Spleen (tissue), 7 donors: ENCODE data around the gene FRG2.

Experiments
- CTCF ChIP-seq, 11 experiments: fragments of 200-600 bp in 7 of 11; fragments of 450-650 bp in 4 of 11; sonication (generic) in 4 of 11; IDR thresholded peaks in 8 of 11; conservative IDR thresholded peaks in 3 of 11; 1 replicate in 7 of 11; 2 replicates in 4 of 11; pipeline versions ENCODE4 v1.4.0 to v1.8.0; 2016 to 2021; ENCODE audit warnings: antibody characterized with exemption in 11 of 11, inconsistent platforms in 4 of 11, mild to moderate bottlenecking in 1 of 11
- POLR2A ChIP-seq, 3 donors: fragments of 450-650 bp; IDR thresholded peaks; one replicate each; pipeline ENCODE4 v1.5.1; 2017; ENCODE audit warnings: antibody characterized with exemption in 3 of 3, mild to moderate bottlenecking in 1 of 3
- POLR2AphosphoS5 ChIP-seq, 3 donors: sonication (generic); formaldehyde crosslinking; IDR thresholded peaks; one replicate each; pipeline ENCODE4 v1.5.1; 2017; ENCODE audit warnings: antibody characterized with exemption in 3 of 3
- donor health status: DM: no; HTN: no; CAD: no; lungs with moderate emphysema.
- donor health status: DM: no; HTN: no; CAD: no.
- donor health status: DM: no; HTN: no; CAD: no.

DNA sequence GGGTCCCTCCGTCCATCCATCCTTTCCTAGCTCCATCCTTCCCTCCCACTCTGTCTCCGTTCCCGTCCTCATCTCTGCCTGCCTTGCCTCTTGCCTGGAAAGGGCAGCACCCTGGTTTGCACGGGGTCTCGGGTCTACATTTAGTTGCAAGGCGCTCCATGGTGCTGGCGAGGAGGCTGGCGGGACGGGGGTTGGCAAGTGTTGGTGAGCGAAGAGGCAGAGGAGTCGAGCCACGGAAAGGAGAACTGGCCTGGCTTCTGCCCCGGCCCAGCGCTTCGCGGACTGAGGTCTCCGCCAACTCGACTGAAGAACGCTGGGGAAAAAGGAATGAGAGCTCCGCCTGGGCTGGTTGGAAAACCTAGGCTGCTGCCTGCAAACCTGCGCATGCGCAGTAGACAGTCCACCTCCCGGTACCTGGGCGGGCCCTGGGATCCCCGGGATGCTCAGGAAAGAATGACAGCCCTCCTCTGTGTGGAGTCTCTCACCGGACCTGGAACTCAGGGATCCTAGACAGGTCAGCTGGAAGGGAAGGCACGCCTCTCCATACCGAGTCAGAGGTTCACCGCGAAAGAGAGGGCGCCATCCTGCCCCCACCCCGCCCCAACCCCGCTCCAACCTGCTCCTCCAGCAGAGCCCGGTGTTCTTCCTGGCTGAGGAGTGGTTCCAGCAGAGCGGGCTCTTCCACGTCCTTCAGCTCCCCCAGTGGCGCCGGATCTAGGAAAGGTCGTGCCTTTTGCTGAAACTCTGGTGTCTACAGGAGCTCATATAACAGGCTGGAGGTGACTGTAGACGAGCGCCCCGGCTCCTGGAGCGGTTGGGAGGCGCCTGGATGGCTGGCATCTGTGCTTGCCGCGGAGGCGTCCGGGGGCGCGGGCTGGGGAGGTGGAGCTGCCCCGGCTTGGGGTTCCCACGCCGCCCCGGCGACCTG lies 6.0 kb downstream of the FRG2 start:
- TF ChIP-seq CTCF (IDR thresholded peaks at IDR 0.05 in 8 of 11, conservative IDR thresholded peaks at IDR 0.05 in 3 of 11) = no peak
- TF ChIP-seq POLR2AphosphoS5 (IDR thresholded peaks at IDR 0.05) = no peak
- TF ChIP-seq POLR2A (IDR thresholded peaks at IDR 0.05) = no peak
